Measurements from ENCODE around the gene CHL1.

Gene CHL1

DNA sequence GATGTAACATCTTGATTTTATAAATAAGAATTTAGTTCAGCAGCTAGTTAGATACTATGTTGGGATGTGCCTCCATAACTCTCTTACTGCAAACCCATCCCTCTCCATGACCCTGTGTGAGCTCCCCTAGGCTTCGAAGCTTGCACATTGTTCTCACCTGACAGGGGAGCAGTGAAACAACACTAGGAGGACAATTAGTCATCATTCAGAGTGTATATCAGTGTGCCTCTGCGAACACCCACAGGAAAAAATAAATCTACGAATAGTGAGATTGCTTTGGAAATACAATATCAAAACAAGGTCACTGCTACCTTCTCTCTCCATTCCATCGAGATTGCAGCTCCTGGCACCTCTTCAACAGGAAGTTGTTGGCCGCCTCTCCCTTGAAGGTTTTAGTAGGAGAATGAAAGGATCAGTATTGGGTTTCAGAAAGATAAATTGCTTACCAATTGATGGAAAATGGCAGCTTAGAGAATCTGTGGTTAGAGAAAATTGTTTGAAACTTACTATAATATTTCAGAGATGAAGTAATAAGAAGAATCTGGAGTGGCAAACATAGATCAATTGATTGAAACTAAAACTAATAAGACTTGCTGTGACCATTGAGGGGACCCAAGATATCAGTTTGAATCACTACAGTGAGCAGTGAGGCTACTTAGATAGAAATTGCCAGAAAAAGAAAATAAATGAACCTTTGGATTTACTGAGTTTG, 103.2 kb downstream of the CHL1 start:
- peaks cover 10% of the 10 kb centered on the region for H3K4me1 ChIP-seq (ENCODE audit: insufficient read depth, low read length, severe bottlenecking)
- H4K20me1 ChIP-seq (ENCODE audit: insufficient read depth, low read length): no peaks in the 10 kb centered on the region
- no peaks in the 10 kb centered on the region for H3K36me3 ChIP-seq (ENCODE audit: insufficient read depth, low read length)
- H3K9me2 ChIP-seq (ENCODE audit: low read depth, low read length): no peaks in the 10 kb centered on the region
- no peak overlapping the region for H3K4me2 ChIP-seq (ENCODE audit: low read length)
- H3K79me2 ChIP-seq (ENCODE audit: insufficient read depth, low read length): no peaks in the 10 kb centered on the region
- no peaks in the 10 kb centered on the region for H3F3A ChIP-seq (ENCODE audit: insufficient read depth, low read length)
- TF ChIP-seq EZH2 (IDR thresholded peaks at IDR 0.05; ENCODE audit: borderline replicate concordance, low read length): no peak
- TF ChIP-seq, protein P1, sequence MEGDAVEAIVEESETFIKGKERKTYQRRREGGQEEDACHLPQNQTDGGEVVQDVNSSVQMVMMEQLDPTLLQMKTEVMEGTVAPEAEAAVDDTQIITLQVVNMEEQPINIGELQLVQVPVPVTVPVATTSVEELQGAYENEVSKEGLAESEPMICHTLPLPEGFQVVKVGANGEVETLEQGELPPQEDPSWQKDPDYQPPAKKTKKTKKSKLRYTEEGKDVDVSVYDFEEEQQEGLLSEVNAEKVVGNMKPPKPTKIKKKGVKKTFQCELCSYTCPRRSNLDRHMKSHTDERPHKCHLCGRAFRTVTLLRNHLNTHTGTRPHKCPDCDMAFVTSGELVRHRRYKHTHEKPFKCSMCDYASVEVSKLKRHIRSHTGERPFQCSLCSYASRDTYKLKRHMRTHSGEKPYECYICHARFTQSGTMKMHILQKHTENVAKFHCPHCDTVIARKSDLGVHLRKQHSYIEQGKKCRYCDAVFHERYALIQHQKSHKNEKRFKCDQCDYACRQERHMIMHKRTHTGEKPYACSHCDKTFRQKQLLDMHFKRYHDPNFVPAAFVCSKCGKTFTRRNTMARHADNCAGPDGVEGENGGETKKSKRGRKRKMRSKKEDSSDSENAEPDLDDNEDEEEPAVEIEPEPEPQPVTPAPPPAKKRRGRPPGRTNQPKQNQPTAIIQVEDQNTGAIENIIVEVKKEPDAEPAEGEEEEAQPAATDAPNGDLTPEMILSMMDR (IDR thresholded peaks at IDR 0.05; ENCODE audit: low read length): no peak
- H3K9me3 ChIP-seq (ENCODE audit: low read length): no peaks in the 10 kb centered on the region
- no peak overlapping the region for H3K27ac ChIP-seq (ENCODE audit: low read depth, low read length, poor library complexity, severe bottlenecking)
- H2AFZ ChIP-seq (ENCODE audit: low read length): no peak overlapping the region
- no peak overlapping the region for H3K9ac ChIP-seq (ENCODE audit: low read length)
- H3K27me3 ChIP-seq (ENCODE audit: insufficient read depth, low read length): no peaks in the 10 kb centered on the region
- H3K4me3 ChIP-seq (ENCODE audit: low read depth, low read length, poor library complexity, severe bottlenecking): no peak overlapping the region

DNA sequence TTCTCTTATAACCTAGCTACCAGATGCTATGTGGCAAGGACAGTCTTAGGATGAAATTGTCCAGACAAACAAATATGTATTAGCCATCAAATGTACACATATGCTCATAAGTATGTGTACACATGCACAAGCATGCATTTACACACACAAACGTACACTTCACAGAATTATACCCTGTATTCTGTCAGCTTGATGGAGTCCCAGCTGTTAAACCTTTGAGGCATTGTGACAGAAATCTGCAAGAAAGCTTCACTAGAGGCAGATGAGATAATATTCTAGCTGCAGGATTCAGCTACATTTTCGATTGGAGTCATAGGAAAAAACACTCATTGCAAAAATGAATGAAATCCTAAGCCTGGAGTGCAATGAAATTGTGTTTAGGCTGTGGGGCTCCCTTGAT, 110.6 kb downstream of the CHL1 start:
- Histone ChIP-seq H3K9me2 (ENCODE audit: low read depth, low read length) (no peaks in the 10 kb centered on the region), H3K4me2 (ENCODE audit: low read length) (no peak overlapping the region), H3K4me1 (ENCODE audit: insufficient read depth, low read length, severe bottlenecking) (no peaks in the 10 kb centered on the region), H3K9ac (ENCODE audit: low read length) (no peak overlapping the region), H3K36me3 (ENCODE audit: insufficient read depth, low read length) (no peaks in the 10 kb centered on the region), H3K4me3 (ENCODE audit: low read depth, low read length, poor library complexity, severe bottlenecking) (no peak overlapping the region), H3K9me3 (ENCODE audit: low read length) (no peaks in the 10 kb centered on the region), H4K20me1 (ENCODE audit: insufficient read depth, low read length) (no peaks in the 10 kb centered on the region), H3K79me2 (ENCODE audit: insufficient read depth, low read length) (no peaks in the 10 kb centered on the region), H3K27ac (ENCODE audit: low read depth, low read length, poor library complexity, severe bottlenecking) (no peak overlapping the region), H2AFZ (ENCODE audit: low read length) (no peak overlapping the region), H3K27me3 (ENCODE audit: insufficient read depth, low read length) (no peaks in the 10 kb centered on the region), H3F3A (ENCODE audit: insufficient read depth, low read length) (no peaks in the 10 kb centered on the region)
- TF ChIP-seq, protein P1 (IDR thresholded peaks at IDR 0.05; ENCODE audit: low read length): no peak
- no peak for TF ChIP-seq EZH2 (IDR thresholded peaks at IDR 0.05; ENCODE audit: borderline replicate concordance, low read length)

DNA sequence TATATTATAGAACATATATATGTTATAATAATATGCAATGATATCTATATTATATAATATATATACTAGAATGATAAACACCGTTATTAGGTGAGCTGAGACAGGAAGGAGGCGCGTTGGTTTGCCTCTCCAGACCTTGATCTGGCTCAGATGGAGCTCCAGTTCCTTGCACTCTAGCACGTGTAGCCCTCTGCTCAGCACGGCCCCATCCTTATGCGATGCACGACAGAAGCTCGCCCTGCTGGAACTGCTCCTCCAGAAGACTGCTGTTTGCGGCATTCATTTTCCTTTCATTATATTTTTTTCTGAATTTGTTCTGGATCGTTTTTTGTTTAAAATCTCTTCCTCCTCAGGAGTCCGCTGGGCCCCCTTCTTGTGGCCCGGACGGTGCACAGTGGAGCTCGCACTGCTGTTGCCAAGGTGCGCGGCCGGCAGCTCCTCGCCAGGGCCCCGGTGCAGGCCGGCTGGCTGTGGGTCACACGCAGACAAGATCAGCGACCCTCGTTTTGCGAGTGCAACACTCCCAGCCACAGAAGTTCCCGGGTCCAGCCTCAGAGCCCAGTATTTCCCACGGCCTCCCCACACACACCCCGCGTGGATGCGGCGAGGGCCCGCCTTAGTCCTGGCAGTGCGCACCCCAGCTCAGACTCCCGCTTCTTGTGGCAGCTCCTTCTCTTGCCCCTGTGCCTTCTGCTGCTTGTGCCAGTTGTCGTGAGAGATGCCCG, 112.2 kb downstream of the CHL1 start:
- H3F3A ChIP-seq (ENCODE audit: insufficient read depth, low read length): no peaks in the 10 kb centered on the region
- no peak overlapping the region for H3K27ac ChIP-seq (ENCODE audit: low read depth, low read length, poor library complexity, severe bottlenecking)
- no peaks in the 10 kb centered on the region for H3K4me1 ChIP-seq (ENCODE audit: insufficient read depth, low read length, severe bottlenecking)
- H3K9ac ChIP-seq (ENCODE audit: low read length): no peak overlapping the region
- no peaks in the 10 kb centered on the region for H3K27me3 ChIP-seq (ENCODE audit: insufficient read depth, low read length)
- H3K9me2 ChIP-seq (ENCODE audit: low read depth, low read length): no peaks in the 10 kb centered on the region
- H3K9me3 ChIP-seq (ENCODE audit: low read length): no peaks in the 10 kb centered on the region
- H3K4me3 ChIP-seq (ENCODE audit: low read depth, low read length, poor library complexity, severe bottlenecking): no peak overlapping the region
- no peak overlapping the region for H3K4me2 ChIP-seq (ENCODE audit: low read length)
- no peaks in the 10 kb centered on the region for H3K79me2 ChIP-seq (ENCODE audit: insufficient read depth, low read length)
- H2AFZ ChIP-seq (ENCODE audit: low read length): no peak overlapping the region
- no peaks in the 10 kb centered on the region for H4K20me1 ChIP-seq (ENCODE audit: insufficient read depth, low read length)
- no peaks in the 10 kb centered on the region for H3K36me3 ChIP-seq (ENCODE audit: insufficient read depth, low read length)
- no peak for TF ChIP-seq EZH2 (IDR thresholded peaks at IDR 0.05; ENCODE audit: borderline replicate concordance, low read length)
- TF ChIP-seq, protein P1 (IDR thresholded peaks at IDR 0.05; ENCODE audit: low read length): no peak
